ENCODE measurements around the gene HIF3A.
A peak's percentile ranks its signal among the peaks of the same experiment; 100 is the strongest.
"Not testable (repeated sequence)": the region's sequence is repeated elsewhere in the genome, so short reads cannot be mapped to it uniquely, and the experiment has no call there.

The HIF3A gene

GRCh38 chr19:46295401-46296201, 1.2 kb upstream of the HIF3A start:
- DNase-seq, result no peak

GRCh38 chr19:46296202-46296480, 701 bp upstream of the HIF3A start:
- no peak for DNase-seq

- peak; percentile 71 for DNase-seq
These were observed 1.0 kb downstream of the HIF3A start for GRCh38 chr19:46297700-46298478.

GRCh38 chr19:46298479-46299003, 1.7 kb downstream of the HIF3A start:
- peak; percentile 58 for DNase-seq

GRCh38 chr19:46299004-46299509, 2.2 kb downstream of the HIF3A start:
- DNase-seq, result peak; percentile 95

- DNase-seq, result no peak
These were observed 2.9 kb downstream of the HIF3A start for GRCh38 chr19:46299695-46300094.

- no peak for DNase-seq
These were observed 6.5 kb downstream of the HIF3A start for GRCh38 chr19:46303322-46303690.

- no peak for DNase-seq
These were observed 7.0 kb downstream of the HIF3A start for GRCh38 chr19:46303691-46304397.

- DNase-seq, result no peak
These were observed 9.7 kb downstream of the HIF3A start for GRCh38 chr19:46306501-46306900.

GRCh38 chr19:46308510-46308909, 11.7 kb downstream of the HIF3A start:
- no peak for DNase-seq

- no peak for DNase-seq
These were observed 12.2 kb downstream of the HIF3A start for GRCh38 chr19:46309056-46309455.

GRCh38 chr19:46311444-46311843, 14.6 kb downstream of the HIF3A start:
- no peak for DNase-seq

GRCh38 chr19:46313540-46314469, 17.0 kb downstream of the HIF3A start:
- not testable (repeated sequence) for DNase-seq

- no peak for DNase-seq
These were observed 20.5 kb downstream of the HIF3A start for GRCh38 chr19:46317339-46317738.

- no peak for DNase-seq
These were observed 22.8 kb downstream of the HIF3A start for GRCh38 chr19:46319613-46320012.

GRCh38 chr19:46320559-46320958, 23.7 kb downstream of the HIF3A start:
- no peak for DNase-seq

GRCh38 chr19:46321653-46322052, 24.8 kb downstream of the HIF3A start:
- no peak for DNase-seq

GRCh38 chr19:46323227-46323626, 26.4 kb downstream of the HIF3A start:
- not testable (repeated sequence) for DNase-seq

- DNase-seq, result no peak
These were observed 27.4 kb downstream of the HIF3A start for GRCh38 chr19:46324277-46324676.

GRCh38 chr19:46326608-46327007, 29.8 kb downstream of the HIF3A start:
- DNase-seq, result no peak

- no peak for DNase-seq
These were observed 31.2 kb downstream of the HIF3A start for GRCh38 chr19:46328079-46328478.

GRCh38 chr19:46330319-46330918, 33.6 kb downstream of the HIF3A start:
- DNase-seq, result no peak

Data from midbrain (tissue), 1 donor.